Measurements from ENCODE around the gene FILIP1L. TPM values are rescaled to one million over a fixed set of nuclear protein-coding genes. Genes with fewer than 3 reads are reported as not detected.

FILIP1L gene
- total RNA-seq, 1 experiment from 2014 or later = 0.17 TPM

GRCh38 chr3:100081311-100081710 is 33.0 kb downstream of the FILIP1L start:
- no peak overlapping the region for H3K27ac ChIP-seq (ENCODE audit: low read depth, low read length)
- intact Hi-C loops (cut with micrococcal nuclease) = no loop called here
- CTCF ChIA-PET = interaction anchor here (2.1 kb wide), 1 partner anchor 12 kb away, joined by 7 read pairs; no protein-coding TSS in a partner anchor
- H4K20me1 ChIP-seq (ENCODE audit: insufficient read depth) = no peaks in the 10 kb centered on the region
- ATAC-seq = no peak
- no peak overlapping the region for H3K9ac ChIP-seq (ENCODE audit: low read length)
- TF ChIP-seq, protein P1, sequence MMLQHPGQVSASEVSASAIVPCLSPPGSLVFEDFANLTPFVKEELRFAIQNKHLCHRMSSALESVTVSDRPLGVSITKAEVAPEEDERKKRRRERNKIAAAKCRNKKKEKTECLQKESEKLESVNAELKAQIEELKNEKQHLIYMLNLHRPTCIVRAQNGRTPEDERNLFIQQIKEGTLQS (IDR thresholded peaks at IDR 0.05) = no peak
- no peak for TF ChIP-seq CTCF (IDR thresholded peaks at IDR 0.05 in 2 of 3, conservative IDR thresholded peaks at IDR 0.05 in 1 of 3; ENCODE audit: borderline replicate concordance in 1 of 3, insufficient read depth in 1 of 3, low read depth in 2 of 3, low read length in 2 of 3)
- no peak for TF ChIP-seq SIN3A (IDR thresholded peaks at IDR 0.05; ENCODE audit: low read depth)
- TF ChIP-seq ELF1 (IDR thresholded peaks at IDR 0.05; ENCODE audit: borderline replicate concordance, low read depth) = no peak
- no peak for TF ChIP-seq SP1 (IDR thresholded peaks at IDR 0.05; ENCODE audit: low read depth)
- no peak for TF ChIP-seq TCF7L2 (IDR thresholded peaks at IDR 0.05; ENCODE audit: borderline replicate concordance, extremely low read depth, insufficient read depth, insufficient read length)
- no peak for TF ChIP-seq EGR1 (IDR thresholded peaks at IDR 0.05; ENCODE audit: low read depth)
- TF ChIP-seq JUND (IDR thresholded peaks at IDR 0.05) = no peak
- no peak for TF ChIP-seq MAX (IDR thresholded peaks at IDR 0.05)
- TF ChIP-seq CBX3 (IDR thresholded peaks at IDR 0.05; ENCODE audit: low read depth) = no peak
- TF ChIP-seq SRF (IDR thresholded peaks at IDR 0.05; ENCODE audit: low read depth) = no peak
- TF ChIP-seq POLR2AphosphoS5 (IDR thresholded peaks at IDR 0.05; ENCODE audit: low read depth, low read length) = no peak
- TF ChIP-seq YY1 (IDR thresholded peaks at IDR 0.05; ENCODE audit: extremely low read depth, insufficient replicate concordance, low read depth, low read length) = no peak
- TF ChIP-seq POLR2A (IDR thresholded peaks at IDR 0.05; ENCODE audit: borderline replicate concordance, extremely low read depth, insufficient read depth, insufficient read length) = no peak
- no peak for TF ChIP-seq EZH2phosphoT487 (IDR thresholded peaks at IDR 0.05; ENCODE audit: borderline replicate concordance)
- no peak for TF ChIP-seq REST (IDR thresholded peaks at IDR 0.05; ENCODE audit: low read depth)
- H3K9me2 ChIP-seq (ENCODE audit: insufficient read depth) = no peaks in the 10 kb centered on the region
- H3K79me2 ChIP-seq (ENCODE audit: insufficient read depth, low read length) = no peaks in the 10 kb centered on the region
- no peak overlapping the region for H3K4me2 ChIP-seq (ENCODE audit: low read length)
- no peak overlapping the region for H2AFZ ChIP-seq (ENCODE audit: low read depth, low read length, poor library complexity, severe bottlenecking)
- no peak overlapping the region for H3K4me3 ChIP-seq (replicated peaks in 1 of 2; ENCODE audit: low read depth in 1 of 2, low read length in 2 of 2)
- H3K36me3 ChIP-seq (ENCODE audit: control insufficient read depth in 1 of 2, insufficient read depth in 2 of 2, low read length in 2 of 2) = no peaks in the 10 kb centered on the region
- no TSS peak for BruUV-seq (replicated peaks)
- RAD21 ChIA-PET (ENCODE audit: low non-redundant PET in 1 of 2, low total read pairs in 2 of 2, uncharacterized antibody in 2 of 2, unreplicated experiment in 2 of 2) = no interaction called here
- no peaks in the 10 kb centered on the region for H3K9me3 ChIP-seq (ENCODE audit: control insufficient read depth in 1 of 2, insufficient read depth in 1 of 2, low read depth in 1 of 2, low read length in 2 of 2)
- H3K4me1 ChIP-seq (ENCODE audit: control insufficient read depth in 1 of 2, insufficient read depth in 2 of 2, low read length in 2 of 2) = no peaks in the 10 kb centered on the region
- POLR2A ChIA-PET = no interaction called here
- DNase-seq (ENCODE audit: low read depth, low spot score) = no peak
- H3K27me3 ChIP-seq (ENCODE audit: insufficient read depth, low read length) = no peaks in the 10 kb centered on the region

Measured in HCT116 (cell line).